Chondrocyte (in vitro differentiated cells): ENCODE data around the gene DDX56. TPM values are rescaled to one million over a fixed set of nuclear protein-coding genes. Genes with fewer than 3 reads are reported as not detected.
"Not testable (repeated sequence)": the region's sequence is repeated elsewhere in the genome, so short reads cannot be mapped to it uniquely, and the experiment has no call there.

ENCODE experiments used
- DNase-seq: peaks from one replicate; pipeline ENCODE4 v3.0.0; 2021; ENCODE audit warnings: mixed read lengths, low spot score
- H3K27ac Mint-ChIP-seq: one replicate; pipeline ENCODE4 v1.8.0; 2021; ENCODE audit warnings: mild to moderate bottlenecking, moderate library complexity, mixed read lengths; ENCODE audit not compliant: unreplicated experiment
- H3K27me3 Mint-ChIP-seq: 2 replicates; pipeline ENCODE4 v1.8.0; 2021; ENCODE audit warnings: low read depth, mixed read lengths
- H3K36me3 Mint-ChIP-seq: 2 replicates; pipeline ENCODE4 v1.8.0; 2021; ENCODE audit warnings: low read depth, mixed read lengths
- H3K4me1 Mint-ChIP-seq: 2 replicates; pipeline ENCODE4 v1.8.0; 2021; ENCODE audit warnings: low read depth, mild to moderate bottlenecking, mixed read lengths
- H3K4me3 Mint-ChIP-seq: one replicate; pipeline ENCODE4 v1.8.0; 2021; ENCODE audit warnings: mild to moderate bottlenecking, moderate library complexity, mixed read lengths; ENCODE audit not compliant: unreplicated experiment
- H3K9me3 Mint-ChIP-seq: 2 replicates; pipeline ENCODE4 v1.8.0; 2021; ENCODE audit warnings: low read depth, mixed read lengths
- total RNA-seq: library from RNA; stranded (reverse); gene quantifications from 3 replicates; pipeline ENCODE4 v1.2.1, GENCODE V29; 2021
- TF ChIP-seq, protein P1 (sequence below): fragments of 200-600 bp; sonication (generic); IDR thresholded peaks from 2 replicates; pipeline ENCODE4 v1.5.0; 2021; ENCODE audit warnings: antibody characterized with exemption, mild to moderate bottlenecking, moderate library complexity

Gene DDX56
- total RNA-seq, 1 donor from 2014 or later = 48.7 TPM

GRCh38 chr7:44565795-44566559 is 7.7 kb downstream of the DDX56 start:
- Mint-ChIP-seq H3K27ac (no peak overlapping the region), H3K36me3 (peaks cover 44% of the 10 kb centered on the region), H3K27me3 (no peaks in the 10 kb centered on the region), H3K4me1 (no peaks in the 10 kb centered on the region), H3K4me3 (no peak overlapping the region), H3K9me3 (no peaks in the 10 kb centered on the region)
- peak; percentile 64 for DNase-seq
- TF ChIP-seq, protein P1, sequence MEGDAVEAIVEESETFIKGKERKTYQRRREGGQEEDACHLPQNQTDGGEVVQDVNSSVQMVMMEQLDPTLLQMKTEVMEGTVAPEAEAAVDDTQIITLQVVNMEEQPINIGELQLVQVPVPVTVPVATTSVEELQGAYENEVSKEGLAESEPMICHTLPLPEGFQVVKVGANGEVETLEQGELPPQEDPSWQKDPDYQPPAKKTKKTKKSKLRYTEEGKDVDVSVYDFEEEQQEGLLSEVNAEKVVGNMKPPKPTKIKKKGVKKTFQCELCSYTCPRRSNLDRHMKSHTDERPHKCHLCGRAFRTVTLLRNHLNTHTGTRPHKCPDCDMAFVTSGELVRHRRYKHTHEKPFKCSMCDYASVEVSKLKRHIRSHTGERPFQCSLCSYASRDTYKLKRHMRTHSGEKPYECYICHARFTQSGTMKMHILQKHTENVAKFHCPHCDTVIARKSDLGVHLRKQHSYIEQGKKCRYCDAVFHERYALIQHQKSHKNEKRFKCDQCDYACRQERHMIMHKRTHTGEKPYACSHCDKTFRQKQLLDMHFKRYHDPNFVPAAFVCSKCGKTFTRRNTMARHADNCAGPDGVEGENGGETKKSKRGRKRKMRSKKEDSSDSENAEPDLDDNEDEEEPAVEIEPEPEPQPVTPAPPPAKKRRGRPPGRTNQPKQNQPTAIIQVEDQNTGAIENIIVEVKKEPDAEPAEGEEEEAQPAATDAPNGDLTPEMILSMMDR = peak; percentile 68

DNA sequence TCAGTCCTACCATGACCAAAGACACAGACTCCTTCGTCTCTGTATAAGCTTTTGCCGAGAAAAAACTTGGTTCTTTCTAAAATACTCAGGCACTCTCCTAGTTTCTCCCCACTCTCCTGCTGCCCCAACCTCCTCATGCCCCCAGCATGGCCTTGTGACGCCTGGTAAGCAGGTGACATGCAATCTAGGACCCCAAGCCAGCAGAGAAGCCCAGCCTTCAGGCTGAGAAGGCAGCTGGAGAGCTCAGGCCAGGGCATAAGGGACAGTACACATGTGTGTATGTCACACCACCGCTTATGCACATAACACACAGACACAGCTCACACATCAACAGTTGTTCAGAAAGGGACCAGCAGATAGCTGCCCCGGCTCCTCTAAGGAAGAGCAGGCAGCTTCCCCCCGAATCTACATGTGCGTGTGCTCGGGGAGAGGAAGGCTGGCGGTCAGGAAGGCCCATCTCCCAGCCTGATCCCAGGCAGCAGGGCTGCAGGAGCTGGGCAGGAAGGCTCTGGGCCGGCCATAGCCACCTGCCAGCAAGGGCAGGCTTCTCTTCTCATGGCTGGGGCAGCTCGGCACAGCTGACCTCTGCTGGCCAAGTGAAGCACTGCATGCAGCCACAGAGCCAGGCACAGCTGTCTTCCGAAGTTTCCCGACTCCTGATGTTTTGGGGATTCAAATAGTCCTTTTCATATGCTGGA is 8.5 kb downstream of the DDX56 start:
- Mint-ChIP-seq H3K4me1 (no peaks in the 10 kb centered on the region), H3K27ac (no peak overlapping the region)
- TF ChIP-seq, protein P1 = peak; percentile 93

GRCh38 chr7:44564606-44565005 is 9.1 kb downstream of the DDX56 start:
- Mint-ChIP-seq H3K4me3 (no peak overlapping the region), H3K27me3 (no peaks in the 10 kb centered on the region), H3K9me3 (no peaks in the 10 kb centered on the region), H3K36me3 (peaks cover 37% of the 10 kb centered on the region), H3K4me1 (no peaks in the 10 kb centered on the region), H3K27ac (no peak overlapping the region)
- TF ChIP-seq, protein P1 = no peak
- peak; percentile 51 for DNase-seq

More for the DNA sequence above, 8.5 kb downstream of the DDX56 start:
- Mint-ChIP-seq H3K27me3 (no peaks in the 10 kb centered on the region), H3K36me3 (peaks cover 41% of the 10 kb centered on the region), H3K9me3 (no peaks in the 10 kb centered on the region), H3K4me3 (no peak overlapping the region)
- DNase-seq = peak; percentile 70

- no peak for DNase-seq
- TF ChIP-seq, protein P1 = no peak
- no peaks in the 10 kb centered on the region for H3K4me1 Mint-ChIP-seq
- no peak overlapping the region for H3K27ac Mint-ChIP-seq
- H3K36me3 Mint-ChIP-seq = peaks cover 27% of the 10 kb centered on the region
- H3K27me3 Mint-ChIP-seq = no peaks in the 10 kb centered on the region
- no peak overlapping the region for H3K4me3 Mint-ChIP-seq
- H3K9me3 Mint-ChIP-seq = no peaks in the 10 kb centered on the region
Measured at GRCh38 chr7:44563171-44563679, 10.5 kb downstream of the DDX56 start.

GRCh38 chr7:44562622-44562962 is 11.1 kb downstream of the DDX56 start:
- H3K4me1 Mint-ChIP-seq, DNase-seq, H3K27ac Mint-ChIP-seq, H3K27me3 Mint-ChIP-seq, H3K4me3 Mint-ChIP-seq, H3K9me3 Mint-ChIP-seq: not testable (repeated sequence)
- H3K36me3 Mint-ChIP-seq = peaks cover 24% of the 10 kb centered on the region
